ENCODE data around the gene ALDH4A1. TPM values are rescaled to one million over a fixed set of nuclear protein-coding genes. Genes with fewer than 3 reads are reported as not detected.
"Not testable (repeated sequence)": the region's sequence is repeated elsewhere in the genome, so short reads cannot be mapped to it uniquely, and the experiment has no call there.

The ALDH4A1 gene
- total RNA-seq, 1 donor, result 17.8 TPM

- DNase-seq (ENCODE audit: low read depth in 2 of 3, low spot score in 2 of 3), result no peak
Measured at GRCh38 chr1:18861082-18861481, 41.3 kb downstream of the ALDH4A1 start.

- DNase-seq (ENCODE audit: low read depth in 2 of 3, low spot score in 2 of 3), result no peak
Measured at GRCh38 chr1:18859560-18859959, 42.8 kb downstream of the ALDH4A1 start, which contains the start of gene TAS1R2. TAS1R2 (minus strand) TSS chr1:18859660; CDS start chr1:18859660, 0 bp downstream.

GRCh38 chr1:18858070-18858688, 44.2 kb downstream of the ALDH4A1 start:
- no peak for DNase-seq (ENCODE audit: low read depth in 2 of 3, low spot score in 2 of 3)

- no peak for DNase-seq (ENCODE audit: low read depth in 2 of 3, low spot score in 2 of 3)
Measured at GRCh38 chr1:18856435-18856834, 45.9 kb downstream of the ALDH4A1 start.

GRCh38 chr1:18855573-18855972, 46.8 kb downstream of the ALDH4A1 start:
- DNase-seq (ENCODE audit: low read depth in 2 of 3, low spot score in 2 of 3), result no peak

GRCh38 chr1:18854331-18855025, 47.9 kb downstream of the ALDH4A1 start:
- DNase-seq (ENCODE audit: low read depth in 2 of 3, low spot score in 2 of 3), result no peak

- DNase-seq (ENCODE audit: low read depth in 2 of 3, low spot score in 2 of 3), result no peak
Measured at GRCh38 chr1:18852501-18852900, 49.9 kb downstream of the ALDH4A1 start.

- DNase-seq (ENCODE audit: low read depth in 2 of 3, low spot score in 2 of 3), result no peak
Measured at GRCh38 chr1:18849261-18849711, 53.1 kb downstream of the ALDH4A1 start.

GRCh38 chr1:18847723-18848122, 54.6 kb downstream of the ALDH4A1 start:
- not testable (repeated sequence) for DNase-seq (ENCODE audit: low read depth in 2 of 3, low spot score in 2 of 3)

- DNase-seq (ENCODE audit: low read depth in 2 of 3, low spot score in 2 of 3), result no peak
Measured at GRCh38 chr1:18840145-18840544, 62.2 kb downstream of the ALDH4A1 start.

- DNase-seq (ENCODE audit: low read depth in 2 of 3, low spot score in 2 of 3), result no peak
Measured at GRCh38 chr1:18836654-18837053, 65.7 kb downstream of the ALDH4A1 start.

GRCh38 chr1:18832319-18832718, 70.0 kb downstream of the ALDH4A1 start:
- not testable (repeated sequence) for DNase-seq (ENCODE audit: low read depth in 2 of 3, low spot score in 2 of 3)

GRCh38 chr1:18831656-18832055, 70.7 kb downstream of the ALDH4A1 start:
- DNase-seq (ENCODE audit: low read depth in 2 of 3, low spot score in 2 of 3), result no peak

- DNase-seq (ENCODE audit: low read depth in 2 of 3, low spot score in 2 of 3), result no peak
Measured at GRCh38 chr1:18830596-18830995, 71.8 kb downstream of the ALDH4A1 start.

- no peak for DNase-seq (ENCODE audit: low read depth in 2 of 3, low spot score in 2 of 3)
Measured at GRCh38 chr1:18829671-18830070, 72.7 kb downstream of the ALDH4A1 start.

- DNase-seq (ENCODE audit: low read depth in 2 of 3, low spot score in 2 of 3), result no peak
Measured at GRCh38 chr1:18828224-18828623, 74.1 kb downstream of the ALDH4A1 start.

GRCh38 chr1:18823438-18823837, 78.9 kb downstream of the ALDH4A1 start:
- DNase-seq (ENCODE audit: low read depth in 2 of 3, low spot score in 2 of 3), result no peak

Small RNA genes lying within 50 kb of the gene (small RNA-seq; reads per million reads assigned to genes)
- gene MIR1290 (not detected), gene MIR4695 (not detected)

Other genes starting within 250 kb of the ALDH4A1 start
- not detected for gene TAS1R2, start 42.9 kb downstream of the ALDH4A1 start, total RNA-seq
- gene IFFO2, start 54.1 kb upstream of the ALDH4A1 start, total RNA-seq, result 30.7 TPM

Data from hematopoietic multipotent progenitor cell (in vitro differentiated cells).